ENCODE data around the gene CIDEA. TPM values are rescaled to one million over a fixed set of nuclear protein-coding genes. Genes with fewer than 3 reads are reported as not detected.
"Not testable (repeated sequence)": the region's sequence is repeated elsewhere in the genome, so short reads cannot be mapped to it uniquely, and the experiment has no call there.

The CIDEA gene, protein sequence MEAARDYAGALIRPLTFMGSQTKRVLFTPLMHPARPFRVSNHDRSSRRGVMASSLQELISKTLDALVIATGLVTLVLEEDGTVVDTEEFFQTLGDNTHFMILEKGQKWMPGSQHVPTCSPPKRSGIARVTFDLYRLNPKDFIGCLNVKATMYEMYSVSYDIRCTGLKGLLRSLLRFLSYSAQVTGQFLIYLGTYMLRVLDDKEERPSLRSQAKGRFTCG
- not detected for polyA plus RNA-seq (2013, experiment 1 of 2; ENCODE audit: insufficient read length)
- not detected for polyA plus RNA-seq (2013, experiment 2 of 2; ENCODE audit: insufficient read length)

GRCh38 chr18:12254136-12254819, at the start of gene CIDEA:
Gene CIDEA, plus strand, starts transcription at chr18:12254361. Its CDS starts 23 bp downstream, at chr18:12254384.
- peak; percentile 32 for DNase-seq

GRCh38 chr18:12208296-12209153, 45.6 kb upstream of the CIDEA start:
- DNase-seq = not testable (repeated sequence)

DNA sequence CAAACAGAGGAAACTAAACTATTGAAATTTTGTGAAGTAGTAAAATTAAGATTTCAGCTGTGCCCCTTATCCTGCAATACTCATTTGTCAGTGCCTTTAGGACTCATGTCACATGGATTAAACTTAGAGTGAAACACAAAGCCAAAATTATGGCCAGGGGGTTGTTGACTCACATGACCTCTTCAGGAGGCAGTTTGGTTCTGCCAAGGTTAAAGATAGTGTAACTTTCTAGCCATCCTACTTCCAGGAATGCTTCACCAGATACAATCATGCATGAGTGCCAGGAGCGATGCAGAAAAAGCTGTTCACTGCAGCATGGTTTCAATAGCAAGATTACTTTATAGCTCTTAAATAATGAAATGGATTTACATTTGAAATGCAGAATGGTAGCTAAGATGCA, 41.9 kb upstream of the CIDEA start:
- DNase-seq = not testable (repeated sequence)

GRCh38 chr18:12214296-12215005, 39.7 kb upstream of the CIDEA start:
- DNase-seq = not testable (repeated sequence)

- not testable (repeated sequence) for DNase-seq
These were observed 37.7 kb upstream of the CIDEA start for GRCh38 chr18:12216471-12216870.

DNA sequence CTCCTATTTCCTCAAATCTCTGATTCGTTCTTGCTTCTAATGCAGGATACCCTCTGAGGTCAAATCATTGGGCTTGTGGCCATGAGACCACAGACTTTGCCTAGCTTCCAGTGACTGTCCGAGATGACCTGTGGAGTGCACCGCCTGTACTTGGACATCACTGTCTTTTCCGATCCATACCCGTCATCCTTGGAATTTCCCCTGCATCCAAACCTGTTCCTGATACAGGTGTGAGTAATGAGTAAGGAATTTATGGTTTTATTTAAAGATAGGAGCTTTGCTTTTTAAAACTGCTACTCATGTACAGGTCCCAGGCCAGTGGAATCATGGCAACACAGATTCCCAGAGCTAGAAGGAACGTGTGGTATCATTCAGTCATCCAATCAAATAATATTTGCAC, 35.6 kb upstream of the CIDEA start:
- DNase-seq = not testable (repeated sequence)

DNA sequence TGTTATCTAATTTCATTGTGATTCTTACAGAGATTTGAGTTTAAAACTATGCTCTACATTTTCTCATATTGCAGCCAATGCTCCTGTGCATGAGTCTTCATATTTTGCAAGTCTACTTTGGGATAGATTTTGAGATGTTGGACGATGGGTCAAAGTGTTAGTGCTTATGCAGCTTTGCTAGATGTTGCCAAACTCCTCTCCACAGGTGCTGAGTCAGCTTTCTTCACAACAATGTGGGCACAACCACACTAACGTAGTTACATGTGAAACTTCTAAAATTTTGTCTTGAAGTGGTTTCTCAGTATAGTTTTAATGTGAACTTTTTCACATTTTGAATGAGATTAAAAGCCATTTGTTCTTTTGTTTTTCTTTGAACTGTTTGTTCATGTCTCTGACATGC, 32.1 kb upstream of the CIDEA start:
- not testable (repeated sequence) for DNase-seq

DNA sequence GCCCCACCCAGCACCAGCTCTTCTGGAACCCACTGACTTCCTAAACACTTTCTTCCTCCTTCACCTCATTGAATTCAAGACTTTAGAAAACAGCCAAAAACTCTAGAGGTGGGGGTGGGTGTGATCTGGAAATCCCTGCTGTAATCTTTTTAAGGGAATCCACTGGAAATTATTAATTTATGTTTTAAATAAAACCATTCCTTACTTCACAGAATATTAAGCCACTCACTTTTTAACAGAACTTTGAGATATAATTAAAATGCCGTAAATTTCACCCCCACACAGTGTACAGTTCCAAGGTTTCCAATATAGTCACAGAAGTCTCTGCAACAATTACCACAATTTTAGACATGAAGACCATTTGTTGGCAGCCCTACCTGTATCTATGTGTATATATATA, 30.8 kb upstream of the CIDEA start:
- DNase-seq = not testable (repeated sequence)

- DNase-seq = not testable (repeated sequence)
These were observed 27.4 kb upstream of the CIDEA start for GRCh38 chr18:12226807-12227206.

DNA sequence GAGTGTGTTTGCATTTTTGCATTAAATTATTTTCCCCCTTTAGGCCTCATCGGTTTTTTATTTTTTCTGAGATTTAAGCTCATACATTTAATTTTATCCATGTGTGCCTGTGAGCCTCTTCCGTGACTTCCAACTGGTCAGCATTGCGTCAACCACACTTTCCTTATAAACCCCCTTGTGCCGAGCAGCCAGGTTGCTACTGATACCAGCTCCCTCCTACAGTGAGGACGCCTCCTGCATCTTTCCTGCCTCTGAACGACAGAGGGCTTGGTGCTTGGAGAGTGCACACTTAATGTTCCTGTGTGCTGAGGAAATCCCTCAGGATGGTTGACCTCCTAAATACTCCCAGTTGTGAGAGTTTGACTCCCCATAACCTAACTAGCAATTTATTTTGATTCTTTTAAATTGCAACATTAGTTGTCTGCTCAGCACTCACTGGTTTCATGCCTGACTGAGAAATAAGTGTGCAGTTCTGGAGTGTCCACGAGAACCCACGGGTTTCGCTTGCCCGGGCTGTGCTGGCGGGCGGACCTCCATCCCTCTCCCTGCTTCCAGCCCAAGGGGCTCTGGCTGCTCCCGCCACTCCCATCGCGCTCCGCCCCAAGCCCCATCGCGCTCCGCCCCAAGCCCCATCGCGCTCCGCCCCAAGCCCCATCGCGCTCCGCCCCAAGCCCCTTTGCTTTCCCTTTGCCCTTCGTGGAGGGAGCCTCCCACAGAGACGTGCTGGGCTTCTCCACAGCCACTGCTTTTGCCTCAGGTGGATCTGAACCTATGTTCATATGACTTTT, 26.6 kb upstream of the CIDEA start:
- peak; percentile 16 for DNase-seq

DNA sequence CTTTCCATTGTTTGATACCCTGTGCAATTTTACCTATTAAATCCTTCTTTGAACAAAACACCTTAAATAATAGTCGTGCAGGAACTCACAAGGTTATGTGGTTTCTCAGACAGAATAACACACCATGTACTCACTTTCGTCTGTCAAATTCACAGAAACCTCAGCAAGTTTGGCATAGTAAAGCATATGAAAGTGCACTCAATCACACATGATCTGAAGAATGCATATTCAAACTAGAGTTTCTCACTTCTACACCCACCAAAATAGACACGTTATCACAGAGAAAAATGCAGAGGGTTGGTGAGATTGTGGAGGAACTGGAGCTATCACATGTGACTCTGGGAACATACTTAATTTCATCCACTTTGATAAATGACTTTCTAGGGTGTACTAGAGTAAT, 25.9 kb upstream of the CIDEA start:
- DNase-seq = not testable (repeated sequence)

DNA sequence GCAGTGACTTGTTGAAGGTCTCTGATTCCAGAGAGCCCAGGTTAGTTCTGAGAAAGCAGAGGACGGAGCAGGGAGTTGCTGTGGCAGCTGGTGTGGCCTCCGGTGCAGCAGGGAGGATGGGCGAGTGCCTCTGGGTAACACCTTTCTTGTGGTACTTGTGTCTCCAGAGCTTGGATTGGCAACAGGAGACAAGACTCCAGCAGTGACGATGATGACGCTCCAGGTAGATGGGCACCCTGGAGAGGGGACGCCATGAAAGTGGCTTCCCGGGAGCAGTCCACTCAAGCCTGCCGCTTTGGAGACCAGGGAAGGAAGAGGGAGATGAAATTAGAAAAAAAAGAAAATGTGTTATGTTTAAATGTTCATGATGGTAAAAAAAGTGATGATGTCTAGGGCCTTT, 23.6 kb upstream of the CIDEA start:
- not testable (repeated sequence) for DNase-seq

DNA sequence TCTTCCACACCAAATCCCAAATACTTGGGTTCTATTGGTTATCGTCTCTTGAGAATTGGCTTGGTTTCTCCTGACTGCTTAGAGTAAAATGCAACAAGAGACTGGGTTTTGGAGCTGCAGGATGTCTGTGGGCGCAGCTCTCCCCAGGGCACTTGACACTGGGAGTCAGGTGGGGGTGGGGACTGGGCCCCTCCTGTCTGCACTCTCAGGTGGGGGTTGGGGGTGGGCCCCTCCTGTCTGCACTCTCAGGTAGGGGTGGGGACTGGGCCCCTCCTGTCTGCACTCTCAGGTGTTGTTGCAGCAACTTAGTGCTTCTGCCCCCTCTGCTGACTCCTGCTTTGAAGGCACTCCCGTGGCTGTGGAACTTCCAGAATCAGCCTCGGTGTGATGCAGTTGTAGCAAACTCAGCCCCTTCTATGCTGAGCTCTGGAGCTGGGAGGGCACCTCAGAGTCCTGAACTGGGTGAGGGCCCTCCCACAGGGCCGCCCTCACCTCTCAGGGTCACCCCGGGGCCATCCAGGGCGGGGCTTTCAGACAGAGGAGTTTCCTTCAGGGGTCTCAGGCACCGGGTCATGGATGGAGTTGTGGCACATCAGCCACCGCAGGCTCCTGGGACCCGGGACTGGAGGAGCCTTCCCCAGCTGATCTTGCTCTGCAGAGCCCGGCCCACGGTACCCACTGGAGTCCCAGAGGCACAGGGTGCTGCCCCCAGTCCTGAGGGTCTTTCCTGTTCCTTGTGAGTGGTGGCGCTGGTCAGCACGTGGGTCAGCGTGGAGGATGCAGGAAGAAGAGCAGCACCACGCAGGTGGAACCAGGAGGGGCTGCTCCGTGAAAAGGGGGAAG, 22.9 kb upstream of the CIDEA start:
- DNase-seq = no peak

DNA sequence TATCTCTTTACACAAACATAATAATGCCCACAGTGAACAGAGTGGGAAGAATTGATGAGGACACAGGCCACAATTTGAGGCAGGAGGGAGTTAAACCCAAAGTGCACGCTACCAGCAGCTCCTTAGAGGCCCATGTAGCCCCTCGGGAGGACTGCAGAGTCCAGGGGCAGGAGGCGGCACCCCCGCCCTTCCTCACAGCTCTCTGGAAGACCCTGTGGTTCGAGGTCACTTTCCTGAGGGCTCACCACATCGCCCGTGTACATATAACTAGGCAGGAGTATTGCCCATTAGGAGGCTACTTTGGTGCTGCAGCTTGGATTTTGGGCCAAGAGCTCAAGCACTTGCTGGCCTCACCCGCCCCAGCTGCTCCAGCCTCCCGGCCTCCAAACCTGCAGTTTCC, 22.2 kb upstream of the CIDEA start:
- no peak for DNase-seq

GRCh38 chr18:12233378-12233777, 20.8 kb upstream of the CIDEA start:
- peak; percentile 67 for DNase-seq

GRCh38 chr18:12234451-12235190, 19.5 kb upstream of the CIDEA start:
- no peak for DNase-seq

GRCh38 chr18:12236141-12236540, 18.0 kb upstream of the CIDEA start:
- DNase-seq = no peak

- DNase-seq = peak; percentile 45
These were observed 17.0 kb upstream of the CIDEA start for GRCh38 chr18:12236934-12237832.

DNA sequence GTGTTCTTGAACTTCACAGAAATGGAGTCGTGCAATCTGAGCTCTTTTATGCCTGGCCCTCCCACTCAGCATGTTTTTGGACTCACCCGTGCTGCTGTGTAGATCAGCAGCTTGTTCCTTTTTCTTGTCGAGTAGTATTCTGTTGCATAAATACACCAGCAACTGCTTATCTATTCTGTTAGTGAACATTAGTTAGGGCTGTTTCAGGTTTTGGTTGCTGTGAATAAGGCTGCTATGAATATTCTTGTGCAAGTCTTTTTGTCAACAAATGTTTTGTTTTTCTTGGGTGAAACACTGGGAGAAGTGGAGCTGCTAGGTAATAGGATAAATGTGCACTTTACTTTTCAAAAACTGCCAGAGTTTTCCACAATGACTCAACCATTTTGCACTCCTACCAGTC, 15.3 kb upstream of the CIDEA start:
- peak; percentile 45 for DNase-seq
